PFSK-1 (cell line): ENCODE measurements around the gene TTC3.

Source experiments
- FOXP2 ChIP-seq: optimal IDR thresholded peaks from 2 replicates; pipeline ENCODE3; 2011; ENCODE audit warnings: borderline replicate concordance, control low read depth, inconsistent platforms; ENCODE audit not compliant: insufficient read depth; ENCODE audit errors: extremely low read length, extremely low read depth
- POLR2AphosphoS5 ChIP-seq: IDR thresholded peaks from 2 replicates; pipeline ENCODE4 v1.6.1; 2012; ENCODE audit warnings: low read depth, mild to moderate bottlenecking, control low read depth, low read length, moderate library complexity
- SIN3A ChIP-seq: IDR thresholded peaks from 2 replicates; pipeline ENCODE4 v1.6.1; 2012; ENCODE audit warnings: mild to moderate bottlenecking, low read length, moderate library complexity, borderline replicate concordance; ENCODE audit not compliant: insufficient read depth
- TAF1 ChIP-seq: IDR thresholded peaks from 2 replicates; pipeline ENCODE4 v1.6.1; 2012; ENCODE audit warnings: low read length, control low read depth, borderline replicate concordance; ENCODE audit not compliant: insufficient read depth
- TF ChIP-seq, protein P1 (sequence below), 2 experiments: IDR thresholded peaks; 2 replicates each; pipeline versions ENCODE4 v1.6.1 to v1.8.0; 2011 to 2012; ENCODE audit warnings: low read depth in 2 of 2, low read length in 2 of 2, control low read depth in 1 of 2, inconsistent platforms in 1 of 2, mild to moderate bottlenecking in 1 of 2, moderate library complexity in 1 of 2; ENCODE audit not compliant: insufficient read depth in 1 of 2

Gene TTC3

DNA sequence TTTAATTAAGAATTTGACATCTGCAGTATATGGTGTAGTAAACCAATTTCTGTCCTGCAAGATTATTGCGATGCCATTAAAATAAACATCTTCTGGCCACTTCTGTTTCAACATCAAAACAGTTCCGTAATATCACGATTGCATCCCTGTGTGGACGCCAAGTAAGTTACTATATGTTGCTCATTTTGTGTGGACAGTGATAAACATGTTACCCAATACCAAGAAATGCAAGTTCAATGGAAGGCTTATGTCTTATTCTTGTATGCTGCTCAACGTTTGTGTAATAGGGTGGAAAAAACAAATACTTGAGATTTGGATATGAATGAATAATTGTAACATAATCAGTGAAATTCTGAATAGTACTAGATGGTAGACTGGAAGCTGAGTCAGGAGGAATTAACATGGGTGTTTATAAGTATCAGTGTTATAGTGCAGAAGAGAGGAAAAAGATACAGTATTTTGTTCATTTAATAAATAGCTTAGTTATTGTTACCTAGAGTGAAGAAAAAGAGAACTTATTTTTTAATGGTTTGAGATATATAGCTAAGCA is 15.2 kb downstream of the TTC3 start:
- TF ChIP-seq FOXP2 (no peak), SIN3A (no peak), TAF1 (no peak), POLR2AphosphoS5 (no peak)
- TF ChIP-seq, protein P1, sequence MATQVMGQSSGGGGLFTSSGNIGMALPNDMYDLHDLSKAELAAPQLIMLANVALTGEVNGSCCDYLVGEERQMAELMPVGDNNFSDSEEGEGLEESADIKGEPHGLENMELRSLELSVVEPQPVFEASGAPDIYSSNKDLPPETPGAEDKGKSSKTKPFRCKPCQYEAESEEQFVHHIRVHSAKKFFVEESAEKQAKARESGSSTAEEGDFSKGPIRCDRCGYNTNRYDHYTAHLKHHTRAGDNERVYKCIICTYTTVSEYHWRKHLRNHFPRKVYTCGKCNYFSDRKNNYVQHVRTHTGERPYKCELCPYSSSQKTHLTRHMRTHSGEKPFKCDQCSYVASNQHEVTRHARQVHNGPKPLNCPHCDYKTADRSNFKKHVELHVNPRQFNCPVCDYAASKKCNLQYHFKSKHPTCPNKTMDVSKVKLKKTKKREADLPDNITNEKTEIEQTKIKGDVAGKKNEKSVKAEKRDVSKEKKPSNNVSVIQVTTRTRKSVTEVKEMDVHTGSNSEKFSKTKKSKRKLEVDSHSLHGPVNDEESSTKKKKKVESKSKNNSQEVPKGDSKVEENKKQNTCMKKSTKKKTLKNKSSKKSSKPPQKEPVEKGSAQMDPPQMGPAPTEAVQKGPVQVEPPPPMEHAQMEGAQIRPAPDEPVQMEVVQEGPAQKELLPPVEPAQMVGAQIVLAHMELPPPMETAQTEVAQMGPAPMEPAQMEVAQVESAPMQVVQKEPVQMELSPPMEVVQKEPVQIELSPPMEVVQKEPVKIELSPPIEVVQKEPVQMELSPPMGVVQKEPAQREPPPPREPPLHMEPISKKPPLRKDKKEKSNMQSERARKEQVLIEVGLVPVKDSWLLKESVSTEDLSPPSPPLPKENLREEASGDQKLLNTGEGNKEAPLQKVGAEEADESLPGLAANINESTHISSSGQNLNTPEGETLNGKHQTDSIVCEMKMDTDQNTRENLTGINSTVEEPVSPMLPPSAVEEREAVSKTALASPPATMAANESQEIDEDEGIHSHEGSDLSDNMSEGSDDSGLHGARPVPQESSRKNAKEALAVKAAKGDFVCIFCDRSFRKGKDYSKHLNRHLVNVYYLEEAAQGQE (IDR thresholded peaks at IDR 0.05; ENCODE audit: insufficient read depth in 1 of 2, low read depth in 2 of 2, low read length in 2 of 2) = no peak

- TF ChIP-seq POLR2AphosphoS5 (no peak), SIN3A (no peak), TAF1 (no peak), FOXP2 (no peak)
- TF ChIP-seq, protein P1 (IDR thresholded peaks at IDR 0.05; ENCODE audit: insufficient read depth in 1 of 2, low read depth in 2 of 2, low read length in 2 of 2) = no peak
Measured at GRCh38 chr21:37093977-37094376, 20.9 kb downstream of the TTC3 start.

DNA sequence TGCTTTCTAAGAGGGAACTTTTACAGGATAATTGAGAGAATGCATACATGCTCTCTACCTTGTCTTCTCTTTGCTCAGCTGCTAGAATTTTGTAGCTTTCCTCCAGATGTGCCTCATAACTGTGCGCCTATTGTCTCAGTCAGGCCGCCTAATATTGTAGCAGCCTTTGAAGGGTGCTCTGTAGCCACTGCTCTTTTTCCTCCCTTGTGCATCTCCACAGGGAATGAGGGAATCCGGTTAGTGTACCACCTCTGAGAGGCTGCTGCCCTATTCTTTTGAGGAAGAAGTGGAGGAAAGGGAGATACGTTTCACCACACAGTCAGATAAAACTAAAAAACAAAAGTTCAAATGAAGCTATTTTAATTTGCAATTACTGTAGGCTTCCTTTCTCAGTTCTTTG is 22.8 kb downstream of the TTC3 start:
- TF ChIP-seq TAF1 (no peak), FOXP2 (no peak), SIN3A (no peak), POLR2AphosphoS5 (no peak)
- TF ChIP-seq, protein P1 (IDR thresholded peaks at IDR 0.05; ENCODE audit: insufficient read depth in 1 of 2, low read depth in 2 of 2, low read length in 2 of 2) = no peak

- TF ChIP-seq TAF1 = no peak
- no peak for TF ChIP-seq POLR2AphosphoS5
Measured at GRCh38 chr21:37098751-37099150, 25.7 kb downstream of the TTC3 start.

DNA sequence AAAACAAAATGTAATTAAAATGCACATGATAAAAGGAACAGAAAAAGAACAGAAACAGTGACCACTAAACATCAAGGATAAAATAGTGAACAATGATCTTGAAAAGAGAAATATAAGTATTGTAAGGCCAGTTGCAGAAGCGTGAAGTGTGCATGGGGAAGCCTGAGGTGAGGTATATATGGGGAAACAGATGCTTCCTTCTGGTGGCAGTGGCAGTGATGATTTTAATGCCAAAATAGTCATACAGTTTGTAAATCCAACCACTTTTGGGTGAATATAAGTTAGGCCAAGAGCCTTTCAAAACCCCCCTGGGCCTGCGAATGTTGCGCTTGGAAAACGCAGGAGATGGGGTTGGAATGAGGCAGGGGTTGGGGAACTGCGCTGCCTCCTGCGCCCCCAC is 27.3 kb downstream of the TTC3 start:
- TF ChIP-seq, protein P1 (IDR thresholded peaks at IDR 0.05; ENCODE audit: insufficient read depth in 1 of 2, low read depth in 2 of 2, low read length in 2 of 2) = no peak
- TF ChIP-seq SIN3A (no peak), FOXP2 (no peak), TAF1 (no peak)
